Liver (tissue), 9 donors: ENCODE measurements around the gene TEX2. TPM values are rescaled to one million over a fixed set of nuclear protein-coding genes. Genes with fewer than 3 reads are reported as not detected.
"Not testable (repeated sequence)": the region's sequence is repeated elsewhere in the genome, so short reads cannot be mapped to it uniquely, and the experiment has no call there.

Experiments used
- DNase-seq: peaks from one replicate; pipeline ENCODE4 v3.0.0-alpha.2; 2017; ENCODE audit warnings: low spot score
- H3K27ac ChIP-seq, 2 donors: one replicate each; pipeline ENCODE4 v1.7.0; 2013; ENCODE audit warnings: inconsistent platforms in 2 of 2, low read length in 2 of 2, control low read depth in 1 of 2, low read depth in 1 of 2, mild to moderate bottlenecking in 1 of 2
- H3K27me3 ChIP-seq, 4 donors: one replicate each; pipeline versions ENCODE4 v1.6.1 to v1.7.0; 2013; ENCODE audit warnings: low read length in 3 of 4, inconsistent platforms in 1 of 4, mild to moderate bottlenecking in 1 of 4, moderate library complexity in 1 of 4; ENCODE audit not compliant: control insufficient read depth in 4 of 4, insufficient read depth in 4 of 4
- H3K36me3 ChIP-seq, 4 donors: one replicate each; pipeline versions ENCODE4 v1.6.1 to v1.7.0; 2013; ENCODE audit warnings: low read length in 3 of 4, mild to moderate bottlenecking in 3 of 4, low read depth in 1 of 4, moderate library complexity in 1 of 4; ENCODE audit not compliant: control insufficient read depth in 4 of 4, insufficient read depth in 3 of 4
- H3K4me1 ChIP-seq, 4 donors: one replicate each; pipeline versions ENCODE4 v1.6.1 to v1.7.0; 2013; ENCODE audit warnings: low read length in 3 of 4, mild to moderate bottlenecking in 3 of 4, moderate library complexity in 1 of 4; ENCODE audit not compliant: control insufficient read depth in 4 of 4, insufficient read depth in 4 of 4
- H3K4me3 ChIP-seq, 3 donors: one replicate each; pipeline versions ENCODE4 v1.6.1 to v1.7.0; 2013; ENCODE audit warnings: low read length in 3 of 3, control low read depth in 1 of 3, low read depth in 1 of 3, mild to moderate bottlenecking in 1 of 3
- H3K9ac ChIP-seq, 2 donors: one replicate each; pipeline ENCODE4 v1.7.0; 2013; ENCODE audit warnings: low read length in 2 of 2, mild to moderate bottlenecking in 2 of 2, moderate library complexity in 2 of 2, control low read depth in 1 of 2, low read depth in 1 of 2
- H3K9me3 ChIP-seq, 4 donors: one replicate each; pipeline versions ENCODE4 v1.6.1 to v1.7.0; 2013; ENCODE audit warnings: low read length in 3 of 4; ENCODE audit not compliant: control insufficient read depth in 4 of 4
- EGR1 ChIP-seq, 2 donors: IDR thresholded peaks; 2 replicates each; pipeline ENCODE4 v1.6.1; 2016 to 2018; ENCODE audit warnings: antibody characterized with exemption in 2 of 2, low read depth in 2 of 2
- FOXA2 ChIP-seq: IDR thresholded peaks from 2 replicates; pipeline ENCODE4 v1.6.1; 2016; ENCODE audit warnings: antibody characterized with exemption
- GABPA ChIP-seq, 2 donors: IDR thresholded peaks in 1 of 2; conservative IDR thresholded peaks in 1 of 2; 2 replicates each; pipeline ENCODE4 v1.6.1; 2016; ENCODE audit warnings: antibody characterized with exemption in 2 of 2, mild to moderate bottlenecking in 1 of 2, moderate library complexity in 1 of 2
- NR2F2 ChIP-seq: IDR thresholded peaks from 2 replicates; pipeline ENCODE4 v1.6.1; 2016; ENCODE audit warnings: antibody characterized with exemption
- REST ChIP-seq: IDR thresholded peaks from 2 replicates; pipeline ENCODE4 v1.6.1; 2016; ENCODE audit warnings: antibody characterized with exemption, mild to moderate bottlenecking
- SP1 ChIP-seq: IDR thresholded peaks from 2 replicates; pipeline ENCODE4 v1.6.1; 2018; ENCODE audit warnings: antibody characterized with exemption, mild to moderate bottlenecking
- YY1 ChIP-seq: IDR thresholded peaks from 2 replicates; pipeline ENCODE4 v1.6.1; 2016; ENCODE audit warnings: antibody characterized with exemption, mild to moderate bottlenecking
- WGBS: extraction: QIAGEN DNeasy Blood & Tissue Kit; methylation state at CpG from one replicate; pipeline ENCODE4 v1.1.7; 2013; 5-methylcytosine and 5-hydroxymethylcytosine counted together
- polyA plus RNA-seq, 2 donors: library from polyadenylated mRNA; stranded (reverse) in 1 of 2; unstranded in 1 of 2; fragments of 200-250 nt in 1 of 2; fragments of >200 nt in 1 of 2; fragmentation: Nextera tagmentation in 1 of 2; extraction: Ambion mirVana in 1 of 2; gene quantifications; one replicate each; pipeline versions ENCODE4 v1.2.1 to v1.2.3, GENCODE V29; 2013 to 2015
- total RNA-seq, 2 donors: library from RNA; depleted of rRNA; stranded (reverse); fragments of >200 nt; gene quantifications; one replicate each; pipeline ENCODE4 v1.2.3, GENCODE V29; 2014
- TF ChIP-seq, protein P1 (sequence below): IDR thresholded peaks from 2 replicates; pipeline ENCODE4 v1.6.1; 2016; ENCODE audit warnings: antibody characterized with exemption
- donor health status: healthy.
- donor health status: healthy.
- donor health status: healthy.
- donor health status: healthy.
- donor health status: healthy.

The TEX2 gene
- total and polyA plus RNA-seq, 4 donors: 15.9 to 39.8 (median 28.2) TPM

GRCh38 chr17:64209983-64210382 lies 53.1 kb downstream of the TEX2 start (continued):
- TF ChIP-seq GABPA (IDR thresholded peaks at IDR 0.05 in 1 of 2, conservative IDR thresholded peaks at IDR 0.05 in 1 of 2): no peak
- no peak for TF ChIP-seq REST
- TF ChIP-seq FOXA2: no peak
- TF ChIP-seq NR2F2: no peak

GRCh38 chr17:64209356-64209941 lies 53.6 kb downstream of the TEX2 start:
- Histone ChIP-seq H3K27me3 (no peaks in the 10 kb centered on the region), H3K27ac (no peak overlapping the region), H3K9me3 (no peaks in the 10 kb centered on the region), H3K36me3 (peaks cover 8 to 10% (median 10%) of the 10 kb centered on the region in 4 donors), H3K9ac (no peak overlapping the region), H3K4me1 (peaks cover 2 to 5% (median 5%) of the 10 kb centered on the region in 4 donors), H3K4me3 (no peak overlapping the region)
- TF ChIP-seq, protein P1, sequence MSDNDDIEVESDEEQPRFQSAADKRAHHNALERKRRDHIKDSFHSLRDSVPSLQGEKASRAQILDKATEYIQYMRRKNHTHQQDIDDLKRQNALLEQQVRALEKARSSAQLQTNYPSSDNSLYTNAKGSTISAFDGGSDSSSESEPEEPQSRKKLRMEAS: no peak
- no peak for TF ChIP-seq YY1
- DNase-seq: no peak
- WGBS: 92% methylated on average over 5 of the region's 5 CpGs

DNA sequence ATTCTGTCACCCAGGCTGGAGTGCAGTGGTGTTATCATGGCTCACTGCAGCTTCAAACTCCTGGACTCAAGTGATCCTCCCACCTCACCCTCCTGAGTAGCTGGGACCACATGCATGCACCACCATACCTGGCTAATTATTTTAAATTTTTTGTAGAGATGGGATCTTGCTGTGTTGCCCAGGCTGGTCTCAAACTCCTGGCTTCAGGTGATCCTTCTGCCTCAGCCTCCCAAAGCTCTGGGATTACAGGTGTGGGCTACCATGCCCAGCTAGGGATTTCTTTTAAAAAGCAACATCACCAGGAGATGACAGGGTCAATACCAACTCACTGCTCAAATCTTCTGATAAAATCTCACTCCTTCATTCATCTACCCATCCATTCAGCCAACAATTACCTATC lies 54.4 kb downstream of the TEX2 start:
- not testable (repeated sequence) for H3K4me1 ChIP-seq, H3K27me3 ChIP-seq, H3K9me3 ChIP-seq, H3K27ac ChIP-seq, H3K36me3 ChIP-seq, DNase-seq, H3K9ac ChIP-seq, H3K4me3 ChIP-seq

DNA sequence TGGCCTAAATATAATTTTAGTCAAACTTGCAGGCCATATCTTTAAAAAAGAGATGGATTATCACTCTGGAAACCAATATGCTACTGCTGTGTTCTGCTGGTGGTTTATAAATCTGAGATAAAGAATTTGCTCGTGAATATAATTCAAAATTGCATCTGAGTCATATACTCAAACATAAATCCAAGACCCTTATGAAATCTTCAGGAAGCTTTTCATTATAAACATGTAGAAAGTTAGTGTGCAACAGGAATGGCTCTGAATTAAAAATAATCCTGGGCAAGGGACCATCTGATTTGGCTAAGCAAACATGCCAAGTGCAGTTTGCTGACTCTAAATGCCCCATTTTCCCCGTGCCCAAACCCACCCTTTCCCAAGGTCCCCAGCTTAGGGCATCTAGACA lies 57.3 kb downstream of the TEX2 start:
- H3K9ac ChIP-seq: no peak overlapping the region
- no peaks in the 10 kb centered on the region for H3K27me3 ChIP-seq
- H3K4me3 ChIP-seq: no peak overlapping the region
- H3K27ac ChIP-seq: no peak overlapping the region
- no peak for DNase-seq
- H3K9me3 ChIP-seq: no peaks in the 10 kb centered on the region
- H3K36me3 ChIP-seq: no peaks in the 10 kb centered on the region
- WGBS: 61% methylated on average over 2 of the region's 2 CpGs
- TF ChIP-seq YY1 (no peak), NR2F2 (no peak), EGR1 (IDR thresholded peaks at IDR 0.05; ENCODE audit: low read depth in 2 of 2) (no peak), SP1 (no peak)
- TF ChIP-seq, protein P1: no peak
- H3K4me1 ChIP-seq: peaks cover 13 to 35% (median 32%) of the 10 kb centered on the region in 4 donors
